Mesenchymal stem cell (in vitro differentiated cells and primary cell): ENCODE measurements around the gene SCAPER.

ENCODE experiments used
- DNase-seq: peaks from one replicate; pipeline ENCODE4 v3.0.0-alpha.2; 2013
- H2AFZ ChIP-seq: one replicate; pipeline ENCODE4 v1.6.1; 2013; ENCODE audit warnings: low read depth, mild to moderate bottlenecking, control low read depth, inconsistent platforms, low read length, moderate library complexity
- H2AK5ac ChIP-seq: 2 replicates; pipeline ENCODE4 v1.6.1; 2013; ENCODE audit warnings: low read length, moderate library complexity, mild to moderate bottlenecking, inconsistent platforms; ENCODE audit not compliant: severe bottlenecking
- H2BK120ac ChIP-seq: one replicate; pipeline ENCODE4 v1.6.1; 2013; ENCODE audit warnings: low read depth, mild to moderate bottlenecking, inconsistent platforms, low read length, moderate library complexity
- H2BK12ac ChIP-seq, 2 experiments: one replicate each; pipeline ENCODE4 v1.6.1; 2013; ENCODE audit warnings: inconsistent platforms in 2 of 2, low read length in 2 of 2, mild to moderate bottlenecking in 2 of 2, moderate library complexity in 2 of 2, control low read depth in 1 of 2
- H2BK15ac ChIP-seq: one replicate; pipeline ENCODE4 v1.6.1; 2013; ENCODE audit warnings: mild to moderate bottlenecking, low read depth, inconsistent platforms; ENCODE audit not compliant: poor library complexity, severe bottlenecking
- H2BK5ac ChIP-seq: 2 replicates; pipeline ENCODE4 v1.6.1; 2013; ENCODE audit warnings: low read depth, mild to moderate bottlenecking, low read length, control low read depth, inconsistent platforms; ENCODE audit not compliant: poor library complexity, severe bottlenecking
- H3K14ac ChIP-seq, 2 experiments: one replicate each; pipeline ENCODE4 v1.6.1; 2013; ENCODE audit warnings: inconsistent platforms in 2 of 2, low read length in 2 of 2, control low read depth in 1 of 2, mild to moderate bottlenecking in 1 of 2, moderate library complexity in 1 of 2
- H3K18ac ChIP-seq, 2 experiments: one replicate each; pipeline ENCODE4 v1.6.1; 2013; ENCODE audit warnings: inconsistent platforms in 2 of 2, low read length in 2 of 2, control low read depth in 1 of 2, low read depth in 1 of 2, mild to moderate bottlenecking in 1 of 2
- H3K23ac ChIP-seq, 2 experiments: one replicate each; pipeline ENCODE4 v1.6.1; 2013; ENCODE audit warnings: inconsistent platforms in 2 of 2, low read length in 2 of 2, mild to moderate bottlenecking in 2 of 2, moderate library complexity in 2 of 2, control low read depth in 1 of 2
- H3K27ac ChIP-seq: 2 replicates; pipeline ENCODE4 v1.5.1; 2013; ENCODE audit warnings: mild to moderate bottlenecking, moderate library complexity, low read length, control low read depth, inconsistent platforms; ENCODE audit not compliant: poor library complexity, severe bottlenecking
- H3K27me3 ChIP-seq, 2 experiments: 2 replicates each; pipeline versions ENCODE4 v1.6.1 to v1.7.0; 2013; ENCODE audit warnings: low read length in 2 of 2, mild to moderate bottlenecking in 2 of 2, moderate library complexity in 2 of 2, control low read depth in 1 of 2, inconsistent platforms in 1 of 2; ENCODE audit not compliant: control insufficient read depth in 1 of 2, insufficient read depth in 1 of 2
- H3K36me3 ChIP-seq, 2 experiments: 2 replicates each; pipeline versions ENCODE4 v1.6.1 to v1.7.0; 2013; ENCODE audit warnings: low read length in 2 of 2, control low read depth in 1 of 2, inconsistent platforms in 1 of 2, low read depth in 1 of 2, mild to moderate bottlenecking in 1 of 2; ENCODE audit not compliant: insufficient read depth in 2 of 2, control insufficient read depth in 1 of 2
- H3K4ac ChIP-seq, 2 experiments: one replicate each; pipeline ENCODE4 v1.6.1; 2013; ENCODE audit warnings: inconsistent platforms in 2 of 2, low read length in 2 of 2, mild to moderate bottlenecking in 2 of 2, moderate library complexity in 2 of 2, control low read depth in 1 of 2, low read depth in 1 of 2
- H3K4me1 ChIP-seq: 2 replicates; pipeline ENCODE4 v1.6.1; 2013; ENCODE audit warnings: low read depth, low read length, control low read depth; ENCODE audit not compliant: control insufficient read depth, insufficient read depth
- H3K4me2 ChIP-seq: 2 replicates; pipeline ENCODE4 v1.6.1; 2013; ENCODE audit warnings: low read length, mild to moderate bottlenecking, inconsistent platforms; ENCODE audit not compliant: poor library complexity, severe bottlenecking
- H3K4me3 ChIP-seq, 2 experiments: 2 replicates each; pipeline versions ENCODE4 v1.5.1 to v1.7.0; 2013; ENCODE audit warnings: low read length in 2 of 2, mild to moderate bottlenecking in 2 of 2, control low read depth in 1 of 2, low read depth in 1 of 2; ENCODE audit not compliant: insufficient read depth in 1 of 2
- H3K79me1 ChIP-seq: replicated peaks from 2 replicates; pipeline ENCODE4 v1.6.1; 2013; ENCODE audit warnings: mild to moderate bottlenecking, control low read depth, low read length, inconsistent platforms; ENCODE audit not compliant: poor library complexity, severe bottlenecking
- H3K9ac ChIP-seq: 2 replicates; pipeline ENCODE4 v1.7.0; 2013; ENCODE audit warnings: mild to moderate bottlenecking, low read length, moderate library complexity
- H3K9me3 ChIP-seq: 2 replicates; pipeline ENCODE4 v1.7.0; 2013; ENCODE audit warnings: mild to moderate bottlenecking, low read length; ENCODE audit not compliant: control insufficient read depth
- H4K8ac ChIP-seq: one replicate; pipeline ENCODE4 v1.6.1; 2013; ENCODE audit warnings: inconsistent platforms, mild to moderate bottlenecking, low read length, moderate library complexity
- H4K91ac ChIP-seq: one replicate; pipeline ENCODE4 v1.6.1; 2013; ENCODE audit warnings: mild to moderate bottlenecking, low read length, inconsistent platforms
- WGBS: methylation state at CpG from one replicate; pipeline ENCODE4 v1.1.7; 2013; ENCODE audit warnings: mixed read lengths; 5-methylcytosine and 5-hydroxymethylcytosine counted together

The SCAPER gene

DNA sequence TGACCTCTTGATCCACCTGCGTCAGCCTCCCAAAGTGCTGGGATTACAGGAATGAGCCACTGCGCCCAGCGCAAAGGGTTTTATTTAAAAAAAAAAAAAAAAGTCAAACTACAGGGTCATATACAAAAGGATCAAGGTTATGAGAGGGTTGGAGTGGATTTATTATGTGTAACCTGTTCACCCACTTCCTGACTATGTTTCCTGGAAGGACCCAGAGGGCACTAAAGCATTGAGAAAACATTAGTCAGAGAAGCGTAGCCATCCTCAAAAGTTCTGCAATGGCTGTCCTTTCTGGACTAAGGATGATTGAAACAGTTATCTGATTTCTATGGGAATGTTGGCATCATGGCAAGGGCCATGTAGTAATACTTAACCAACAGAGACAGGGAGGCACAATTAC lies 7.3 kb upstream of the SCAPER start:
- Histone ChIP-seq H2AFZ (no peak overlapping the region), H3K4me1 (no peaks in the 10 kb centered on the region), H4K8ac (no peak overlapping the region), H2BK120ac (no peak overlapping the region), H3K18ac (no peak overlapping the region), H3K23ac (no peak overlapping the region), H3K36me3 (no peaks in the 10 kb centered on the region), H2BK12ac (no peak overlapping the region), H3K9ac (no peak overlapping the region), H3K4me3 (no peak overlapping the region), H3K14ac (no peak overlapping the region), H2BK15ac (no peak overlapping the region), H3K27me3 (peaks cover 21 to 35% of the 10 kb centered on the region in 2 experiments), H2AK5ac (no peak overlapping the region), H3K4ac (no peak overlapping the region), H3K27ac (no peak overlapping the region), H3K79me1 (no peaks in the 10 kb centered on the region), H3K4me2 (no peak overlapping the region), H3K9me3 (no peaks in the 10 kb centered on the region), H4K91ac (no peak overlapping the region), H2BK5ac (no peak overlapping the region)
- WGBS, result 88% methylated on average over 2 of the region's 4 CpGs
- no peak for DNase-seq

DNA sequence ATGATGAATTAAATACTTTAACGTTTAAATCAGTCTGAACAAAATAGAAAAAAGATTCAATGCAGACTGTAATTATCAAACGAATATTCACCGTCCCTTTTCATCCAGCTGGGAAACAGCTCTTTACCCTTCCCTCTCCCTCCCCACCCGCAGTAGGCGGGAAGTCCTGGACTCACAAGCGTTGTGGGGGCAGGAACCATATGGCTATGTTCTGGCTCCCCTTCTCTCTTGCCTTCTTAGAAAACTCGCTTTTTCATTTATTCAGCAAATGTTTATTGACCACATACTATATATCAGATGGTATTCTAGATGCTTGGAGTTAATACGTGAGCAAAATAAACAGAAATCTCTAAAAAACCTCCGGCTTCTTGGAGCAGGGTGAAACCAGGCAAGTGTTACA lies 715 bp upstream of the SCAPER start:
- Histone ChIP-seq H3K27ac (no peak overlapping the region), H2BK15ac (no peak overlapping the region), H3K4me2 (peak overlapping the region; percentile 88), H2AK5ac (no peak overlapping the region), H4K91ac (no peak overlapping the region), H3K14ac (no peak overlapping the region), H3K36me3 (no peaks in the 10 kb centered on the region), H4K8ac (no peak overlapping the region), H2BK120ac (no peak overlapping the region), H3K4me3 (peak overlapping the region in 1 of 2 experiments; percentile 85), H2BK5ac (no peak overlapping the region), H3K23ac (no peak overlapping the region), H3K18ac (no peak overlapping the region), H2AFZ (peak overlapping the region; percentile 68), H3K4ac (no peak overlapping the region), H3K9ac (peak overlapping the region; percentile 84), H2BK12ac (no peak overlapping the region), H3K79me1 (peaks cover 8% of the 10 kb centered on the region), H3K27me3 (no peaks in the 10 kb centered on the region), H3K9me3 (no peaks in the 10 kb centered on the region), H3K4me1 (peaks cover 8% of the 10 kb centered on the region)
- WGBS, result 40% methylated on average over 7 of the region's 9 CpGs
- no peak for DNase-seq

DNA sequence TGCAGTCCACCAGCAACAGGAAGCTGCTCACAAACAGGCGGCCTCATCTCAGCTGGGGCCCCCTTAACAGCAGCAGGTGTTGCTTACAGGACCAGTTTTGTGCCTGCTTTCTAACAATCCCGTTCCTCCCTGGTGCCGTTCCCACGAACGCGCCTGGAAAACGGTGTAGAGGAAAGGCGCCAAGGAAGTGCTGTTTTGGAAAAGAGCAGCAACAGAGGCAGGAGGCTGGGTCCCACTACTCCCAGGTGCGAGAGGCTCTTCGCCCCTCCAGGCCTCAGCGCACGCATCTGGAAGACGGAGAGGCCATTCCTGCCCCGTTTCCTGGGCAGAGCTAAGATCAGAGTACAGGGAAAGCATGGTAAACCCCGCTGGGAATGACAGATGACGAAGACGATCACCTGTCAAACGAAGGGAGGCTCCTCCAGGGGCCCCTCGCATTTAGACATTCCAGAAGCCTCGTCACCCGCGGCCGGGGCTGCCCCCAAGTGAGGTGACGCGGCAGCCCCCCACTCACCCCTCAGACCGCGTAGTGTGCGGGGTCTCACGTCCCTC lies 603 bp downstream of the SCAPER start:
- Histone ChIP-seq H3K27me3 (no peaks in the 10 kb centered on the region), H3K4me1 (peaks cover 8% of the 10 kb centered on the region), H3K4me3 (peak overlapping the region; percentile 85 to 93), H3K9ac (peak overlapping the region; percentile 84), H3K27ac (no peak overlapping the region), H3K4ac (no peak overlapping the region), H3K9me3 (no peaks in the 10 kb centered on the region), H3K14ac (peak overlapping the region in 1 of 2 experiments; percentile 97), H3K36me3 (no peaks in the 10 kb centered on the region), H3K4me2 (peak overlapping the region; percentile 88), H2BK5ac (no peak overlapping the region), H2BK120ac (peak overlapping the region; percentile 39), H4K91ac (no peak overlapping the region), H3K79me1 (peaks cover 13% of the 10 kb centered on the region), H3K23ac (peak overlapping the region in 1 of 2 experiments; percentile 14), H2BK15ac (no peak overlapping the region), H3K18ac (peak overlapping the region; percentile 86 to 98), H2AK5ac (no peak overlapping the region), H2BK12ac (no peak overlapping the region), H4K8ac (peak overlapping the region; percentile 35), H2AFZ (peak overlapping the region; percentile 94)
- peak; percentile 46 for DNase-seq
- 1% methylated on average over 27 of the region's 29 CpGs for WGBS

DNA sequence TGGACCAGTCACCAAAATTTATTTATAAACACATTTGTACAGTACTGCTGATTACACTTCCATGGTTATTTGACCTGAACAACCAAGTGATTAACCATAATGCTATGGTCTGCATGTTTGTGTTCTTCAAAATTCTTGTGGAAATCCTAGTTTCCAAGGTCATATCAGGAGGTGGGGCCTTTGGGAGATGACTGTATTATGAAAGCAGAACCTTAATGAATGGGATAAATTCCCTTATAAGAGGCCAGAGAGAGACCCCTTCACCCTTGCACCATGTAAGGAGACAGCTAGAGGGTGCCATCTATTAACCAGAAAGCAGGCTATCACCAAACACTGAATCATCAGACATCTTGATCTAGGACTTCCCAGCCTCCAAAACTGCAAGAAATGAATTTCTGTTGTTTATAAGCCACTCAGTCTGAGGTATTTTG lies 1.9 kb downstream of the SCAPER start:
- Histone ChIP-seq H3K18ac (no peak overlapping the region), H3K4me2 (no peak overlapping the region)

More for the DNA sequence above, 1.9 kb downstream of the SCAPER start:
- peak; percentile 75 for DNase-seq
- Histone ChIP-seq H3K14ac (no peak overlapping the region), H3K36me3 (no peaks in the 10 kb centered on the region), H3K27me3 (no peaks in the 10 kb centered on the region), H3K9ac (peak overlapping the region; percentile 14), H3K4ac (no peak overlapping the region), H3K9me3 (peaks cover 2% of the 10 kb centered on the region), H4K8ac (no peak overlapping the region), H2BK12ac (no peak overlapping the region), H3K23ac (no peak overlapping the region), H4K91ac (no peak overlapping the region), H2AFZ (no peak overlapping the region), H3K4me1 (peaks cover 8% of the 10 kb centered on the region), H3K27ac (no peak overlapping the region), H2AK5ac (no peak overlapping the region), H3K4me3 (no peak overlapping the region), H2BK5ac (no peak overlapping the region), H2BK15ac (no peak overlapping the region), H3K79me1 (peaks cover 16% of the 10 kb centered on the region), H2BK120ac (no peak overlapping the region)
